Sigmoid colon (tissue), 7 donors: ENCODE measurements around the gene ZDHHC11B. TPM values are rescaled to one million over a fixed set of nuclear protein-coding genes. Genes with fewer than 3 reads are reported as not detected.
"Not testable (repeated sequence)": the region's sequence is repeated elsewhere in the genome, so short reads cannot be mapped to it uniquely, and the experiment has no call there.

Experiments
- DNase-seq: peaks from one replicate; pipeline ENCODE4 v3.0.0-alpha.2; 2019
- H3K27ac ChIP-seq, 4 donors: fragments of 200-600 bp; sonication (generic); one replicate each; pipeline ENCODE4 v1.5.1; 2016 to 2019; ENCODE audit warnings: mild to moderate bottlenecking in 1 of 4
- H3K27me3 ChIP-seq, 3 donors: fragments of 200-600 bp; sonication (generic); one replicate each; pipeline ENCODE4 v1.5.1; 2019; ENCODE audit warnings: mild to moderate bottlenecking in 1 of 3
- H3K36me3 ChIP-seq, 4 donors: fragments of 200-600 bp; sonication (generic); one replicate each; pipeline ENCODE4 v1.5.1; 2016 to 2019
- H3K4me1 ChIP-seq, 4 donors: fragments of 200-600 bp; sonication (generic); one replicate each; pipeline ENCODE4 v1.5.1; 2017 to 2019
- H3K4me3 ChIP-seq, 4 donors: fragments of 200-600 bp; sonication (generic); one replicate each; pipeline ENCODE4 v1.5.1; 2017 to 2019; ENCODE audit warnings: mild to moderate bottlenecking in 2 of 4, moderate library complexity in 1 of 4
- H3K9me3 ChIP-seq, 4 donors: fragments of 200-600 bp in 3 of 4; sonication (generic) in 3 of 4; one replicate each; pipeline versions ENCODE4 v1.5.1 to v1.6.1; 2013 to 2019
- EP300 ChIP-seq, 4 donors: sonication (generic); formaldehyde crosslinking; IDR thresholded peaks; one replicate each; pipeline ENCODE4 v1.6.1; 2017; ENCODE audit warnings: antibody characterized with exemption in 4 of 4
- POLR2A ChIP-seq, 2 donors: fragments of 450-650 bp; IDR thresholded peaks; one replicate each; pipeline ENCODE4 v1.6.1; 2016; ENCODE audit warnings: antibody characterized with exemption in 2 of 2, mild to moderate bottlenecking in 2 of 2, moderate library complexity in 2 of 2
- POLR2AphosphoS5 ChIP-seq, 4 donors: sonication (generic); formaldehyde crosslinking; IDR thresholded peaks; one replicate each; pipeline ENCODE4 v1.6.1; 2017; ENCODE audit warnings: antibody characterized with exemption in 4 of 4
- WGBS, 2 donors: extraction: QIAGEN DNeasy Blood & Tissue Kit; methylation state at CpG; one replicate each; pipeline ENCODE4 v1.1.7; 2013; 5-methylcytosine and 5-hydroxymethylcytosine counted together
- intact Hi-C: fragments of 100-400 bp; cut with DNase I; formaldehyde crosslinking; loops from one replicate; pipeline ENCODE4 v1.15.1; 2023
- polyA plus RNA-seq, 3 donors: library from polyadenylated mRNA; stranded (reverse); fragments of 200-250 nt; gene quantifications; one replicate each; pipeline ENCODE4 v1.2.3, GENCODE V29; 2013
- total RNA-seq, 4 donors: library from RNA; depleted of rRNA; stranded (reverse); fragments of >200 nt; gene quantifications; one replicate each; pipeline ENCODE4 v1.1.0, GENCODE V29; 2016
- TF ChIP-seq, protein P1 (sequence below), 4 experiments: fragments of 450-650 bp in 3 of 4; fragments of 200-600 bp in 1 of 4; IDR thresholded peaks; one replicate each; pipeline ENCODE4 v1.5.1; 2016 to 2019; ENCODE audit warnings: antibody characterized with exemption in 4 of 4, mild to moderate bottlenecking in 3 of 4, moderate library complexity in 2 of 4
- donor health status: healthy with polysubstance abuse.
- donor health status: Bipolar disorder and iron deficiency.
- donor health status: healthy.

ZDHHC11B gene
- total and polyA plus RNA-seq, 7 donors, result 0.46 to 12.7 (median 1.8) TPM; not detected in 1

DNA sequence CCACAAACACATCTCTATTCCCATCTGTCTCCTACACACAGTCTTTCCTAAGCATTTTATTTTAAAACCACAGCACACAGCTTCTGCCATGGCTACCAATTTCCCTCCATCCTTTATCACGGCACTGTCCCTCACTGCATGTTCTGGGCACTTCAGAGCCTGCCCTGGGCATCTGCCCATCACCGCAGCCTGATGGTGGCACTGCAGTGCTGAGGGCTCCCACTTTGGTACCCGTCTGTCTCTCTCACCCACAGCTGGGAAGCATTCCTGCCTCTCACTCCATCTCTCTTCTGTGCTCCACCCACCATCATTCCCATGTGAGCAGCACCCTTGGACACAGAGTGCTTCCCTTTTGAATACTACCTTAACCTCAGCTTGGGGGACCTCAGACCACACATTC is 34.5 kb upstream of the ZDHHC11B start:
- Histone ChIP-seq H3K4me1 (no peaks in the 10 kb centered on the region), H3K4me3 (no peak overlapping the region), H3K27me3 (no peaks in the 10 kb centered on the region), H3K36me3 (no peaks in the 10 kb centered on the region), H3K27ac (no peak overlapping the region), H3K9me3 (no peaks in the 10 kb centered on the region)
- 88% methylated on average over 3 of the region's 3 CpGs; no CpG with 5 or more reads in 1 of the 2 donors for WGBS, 2 donors
- intact Hi-C loops, result no loop called here
- no peak for TF ChIP-seq POLR2AphosphoS5 (IDR thresholded peaks at IDR 0.05)
- no peak for TF ChIP-seq EP300 (IDR thresholded peaks at IDR 0.05)
- TF ChIP-seq POLR2A (IDR thresholded peaks at IDR 0.05), result no peak
- TF ChIP-seq, protein P1, sequence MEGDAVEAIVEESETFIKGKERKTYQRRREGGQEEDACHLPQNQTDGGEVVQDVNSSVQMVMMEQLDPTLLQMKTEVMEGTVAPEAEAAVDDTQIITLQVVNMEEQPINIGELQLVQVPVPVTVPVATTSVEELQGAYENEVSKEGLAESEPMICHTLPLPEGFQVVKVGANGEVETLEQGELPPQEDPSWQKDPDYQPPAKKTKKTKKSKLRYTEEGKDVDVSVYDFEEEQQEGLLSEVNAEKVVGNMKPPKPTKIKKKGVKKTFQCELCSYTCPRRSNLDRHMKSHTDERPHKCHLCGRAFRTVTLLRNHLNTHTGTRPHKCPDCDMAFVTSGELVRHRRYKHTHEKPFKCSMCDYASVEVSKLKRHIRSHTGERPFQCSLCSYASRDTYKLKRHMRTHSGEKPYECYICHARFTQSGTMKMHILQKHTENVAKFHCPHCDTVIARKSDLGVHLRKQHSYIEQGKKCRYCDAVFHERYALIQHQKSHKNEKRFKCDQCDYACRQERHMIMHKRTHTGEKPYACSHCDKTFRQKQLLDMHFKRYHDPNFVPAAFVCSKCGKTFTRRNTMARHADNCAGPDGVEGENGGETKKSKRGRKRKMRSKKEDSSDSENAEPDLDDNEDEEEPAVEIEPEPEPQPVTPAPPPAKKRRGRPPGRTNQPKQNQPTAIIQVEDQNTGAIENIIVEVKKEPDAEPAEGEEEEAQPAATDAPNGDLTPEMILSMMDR (IDR thresholded peaks at IDR 0.05), result no peak
- no peak for DNase-seq

DNA sequence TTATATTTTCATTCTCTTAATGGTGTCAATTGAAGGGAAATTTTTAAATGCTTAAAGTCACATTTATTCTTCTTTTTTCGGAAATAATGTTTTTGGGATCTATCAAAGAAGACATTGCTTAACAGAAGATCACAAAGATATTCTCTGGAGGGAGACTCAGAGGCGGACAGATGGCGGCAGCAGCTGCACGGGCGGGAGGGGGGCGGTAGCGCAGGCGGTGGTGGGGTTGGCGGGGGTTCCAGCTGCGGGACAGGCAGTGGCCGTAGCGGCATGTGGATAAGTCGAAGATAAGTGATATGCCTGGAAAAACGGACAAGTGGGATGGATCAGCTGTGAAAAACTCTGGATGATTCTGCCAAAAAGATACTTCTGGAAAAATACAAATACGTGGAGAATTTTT is 31.6 kb upstream of the ZDHHC11B start:
- 97% methylated on average over 15 of the region's 15 CpGs; no CpG with 5 or more reads in 1 of the 2 donors for WGBS, 2 donors
- H3K4me3 ChIP-seq, result no peak overlapping the region
- H3K9me3 ChIP-seq, result no peaks in the 10 kb centered on the region
- no peaks in the 10 kb centered on the region for H3K4me1 ChIP-seq
- TF ChIP-seq, protein P1 (IDR thresholded peaks at IDR 0.05), result no peak
- TF ChIP-seq EP300 (IDR thresholded peaks at IDR 0.05) (no peak), POLR2A (IDR thresholded peaks at IDR 0.05) (no peak), POLR2AphosphoS5 (IDR thresholded peaks at IDR 0.05) (no peak)
- no peaks in the 10 kb centered on the region for H3K36me3 ChIP-seq
- intact Hi-C loops, result no loop called here
- no peak for DNase-seq
- H3K27ac ChIP-seq, result no peak overlapping the region
- H3K27me3 ChIP-seq, result no peaks in the 10 kb centered on the region

DNA sequence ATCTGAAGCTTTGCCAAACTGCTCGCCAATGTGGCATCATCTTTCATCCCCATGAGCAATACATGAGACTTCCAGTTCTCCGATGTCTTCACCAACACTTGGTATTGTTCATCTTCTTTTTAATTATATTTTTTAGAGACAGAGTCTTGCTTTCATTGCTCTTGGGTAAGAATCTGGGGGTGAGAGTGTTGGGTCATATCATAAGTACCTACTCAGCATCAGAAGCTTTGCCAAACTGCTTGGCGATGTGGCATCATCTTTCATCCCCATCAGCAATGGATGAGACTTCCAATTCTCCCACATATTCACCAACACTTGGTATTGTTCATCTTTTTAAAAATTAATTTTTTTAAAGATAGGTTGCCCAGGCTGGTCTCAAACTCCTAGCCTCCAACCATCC is 30.9 kb upstream of the ZDHHC11B start:
- Histone ChIP-seq H3K4me3 (no peak overlapping the region), H3K9me3 (no peaks in the 10 kb centered on the region), H3K36me3 (no peaks in the 10 kb centered on the region), H3K27me3 (no peaks in the 10 kb centered on the region), H3K27ac (no peak overlapping the region), H3K4me1 (no peaks in the 10 kb centered on the region)
- DNase-seq, result no peak
- TF ChIP-seq POLR2AphosphoS5 (IDR thresholded peaks at IDR 0.05), result no peak
- no peak for TF ChIP-seq EP300 (IDR thresholded peaks at IDR 0.05)
- TF ChIP-seq POLR2A (IDR thresholded peaks at IDR 0.05), result no peak
- TF ChIP-seq, protein P1 (IDR thresholded peaks at IDR 0.05), result no peak
- 95% methylated on average over 3 of the region's 3 CpGs; no CpG with 5 or more reads in 1 of the 2 donors for WGBS, 2 donors
- intact Hi-C loops, result no loop called here

DNA sequence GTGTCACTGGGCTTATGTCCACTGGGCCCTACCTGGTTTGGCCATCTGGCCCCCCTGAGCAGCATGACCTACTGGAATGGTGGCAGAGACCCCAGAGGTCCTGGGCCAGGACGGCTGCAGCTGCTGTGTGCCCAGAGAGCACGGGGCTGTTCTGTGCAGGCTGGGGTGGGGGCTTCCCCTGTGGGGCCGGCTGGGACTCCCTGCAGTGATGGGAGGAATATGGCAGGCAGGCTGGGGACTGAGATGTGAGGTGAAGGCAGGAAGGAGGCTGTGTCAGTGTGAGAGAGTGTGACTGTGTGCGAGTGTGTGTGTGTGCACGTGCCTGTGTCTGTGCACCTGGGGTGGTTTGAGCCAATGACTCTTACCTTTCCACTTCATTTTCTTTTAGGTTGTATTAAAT is 29.0 kb upstream of the ZDHHC11B start:
- H3K9me3 ChIP-seq, H3K4me1 ChIP-seq, H3K4me3 ChIP-seq, H3K27ac ChIP-seq, H3K27me3 ChIP-seq, H3K36me3 ChIP-seq, DNase-seq, intact Hi-C loops: not testable (repeated sequence)
- WGBS, 2 donors, result 87% methylated on average over 5 of the region's 5 CpGs; no CpG with 5 or more reads in 1 of the 2 donors

DNA sequence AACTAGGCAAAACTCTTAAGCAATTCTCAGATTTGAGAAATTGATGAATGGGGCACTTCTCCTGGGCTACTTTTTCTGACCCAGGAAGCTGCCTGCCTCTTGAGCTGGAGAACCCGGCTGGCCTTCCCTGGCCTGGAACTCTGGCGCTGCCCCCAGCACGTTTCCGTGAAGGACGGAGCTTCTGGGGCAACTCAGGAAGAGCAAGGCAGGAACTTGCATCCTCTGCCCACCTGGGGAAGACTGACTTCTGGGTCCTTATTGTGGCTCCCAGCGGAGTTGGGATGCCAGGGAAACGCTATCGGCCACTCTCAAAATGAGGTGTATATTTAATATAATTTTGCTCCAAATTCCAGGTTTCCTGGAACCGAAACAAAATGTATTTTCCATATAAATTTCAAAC is 26.9 kb upstream of the ZDHHC11B start:
- H3K4me1 ChIP-seq, H3K9me3 ChIP-seq, DNase-seq, H3K36me3 ChIP-seq, H3K27me3 ChIP-seq, H3K27ac ChIP-seq, H3K4me3 ChIP-seq, intact Hi-C loops: not testable (repeated sequence)
- 85 to 89% methylated on average over 6 to 8 of the region's 9 CpGs for WGBS, 2 donors

DNA sequence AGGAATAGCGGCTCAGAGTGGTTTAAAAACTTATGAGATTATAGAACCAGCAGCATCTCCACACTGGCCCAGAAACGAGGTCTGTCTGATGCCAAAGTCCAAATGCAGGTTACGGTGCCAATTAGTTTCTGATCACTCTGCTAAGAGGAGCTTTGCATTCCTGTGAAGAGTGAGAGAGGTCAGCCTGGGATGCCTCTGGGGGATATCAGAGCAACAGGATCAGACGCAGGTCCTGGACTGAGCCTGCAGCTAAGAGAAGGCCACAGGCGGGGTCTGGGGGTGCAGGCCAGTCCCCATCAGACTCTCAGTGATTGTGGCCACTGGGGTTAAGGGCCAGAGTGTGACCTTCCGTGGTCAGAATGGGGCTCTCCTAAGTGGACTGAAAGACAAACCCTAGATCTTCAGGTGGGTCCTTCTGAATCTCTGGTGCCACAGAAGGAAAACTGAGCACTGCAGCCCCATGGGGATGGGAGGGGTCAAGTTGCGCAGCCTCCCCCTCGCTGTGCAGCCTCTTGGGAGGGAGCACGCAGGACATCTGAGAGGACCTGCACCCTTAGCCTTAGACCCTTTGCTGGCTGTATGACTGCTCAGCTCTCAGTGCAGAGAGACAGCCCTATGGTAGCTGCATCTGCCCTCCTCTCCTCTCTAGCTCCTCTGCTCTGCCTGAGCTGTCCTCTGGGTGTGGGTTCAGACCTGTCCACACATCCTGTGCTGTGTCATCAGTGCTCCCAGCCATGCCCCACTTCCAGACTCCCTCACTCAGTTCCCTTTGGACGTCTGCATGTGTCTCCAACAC is 23.4 kb upstream of the ZDHHC11B start:
- intact Hi-C loops, H3K4me1 ChIP-seq: not testable (repeated sequence)

More for the DNA sequence above, 23.4 kb upstream of the ZDHHC11B start:
- H3K36me3 ChIP-seq, H3K9me3 ChIP-seq, H3K27me3 ChIP-seq, H3K4me3 ChIP-seq, H3K27ac ChIP-seq, DNase-seq: not testable (repeated sequence)
- WGBS, 2 donors, result 83 to 88% methylated on average over 5 to 7 of the region's 10 CpGs
